Smooth muscle cell (in vitro differentiated cells): ENCODE data around the gene DYNC1H1. TPM values are rescaled to one million over a fixed set of nuclear protein-coding genes. Genes with fewer than 3 reads are reported as not detected.

Experiments
- DNase-seq: peaks from one replicate; lab custom pipeline; 2025; ENCODE audit not compliant: unreplicated experiment; lab: John Stamatoyannopoulos, UW
- H2AFZ ChIP-seq: fragments of 200-600 bp; sonication (generic); 2 replicates; pipeline ENCODE4 v1.6.0; 2016; ENCODE audit warnings: antibody characterized with exemption, low read depth, mild to moderate bottlenecking
- H3F3A ChIP-seq: fragments of 200-600 bp; sonication (generic); 2 replicates; pipeline ENCODE4 v1.6.0; 2017; ENCODE audit warnings: antibody characterized with exemption, low read depth
- H3K27ac ChIP-seq: fragments of 200-600 bp; sonication (generic); 2 replicates; pipeline ENCODE4 v1.5.1; 2016; ENCODE audit warnings: low read depth, mild to moderate bottlenecking
- H3K27me3 ChIP-seq: fragments of 200-600 bp; sonication (generic); 2 replicates; pipeline ENCODE4 v1.6.1; 2016; ENCODE audit warnings: low read depth, mild to moderate bottlenecking
- H3K36me3 ChIP-seq: fragments of 200-600 bp; sonication (generic); 2 replicates; pipeline ENCODE4 v1.5.1; 2016; ENCODE audit warnings: low read depth
- H3K4me1 ChIP-seq: fragments of 200-600 bp; sonication (generic); 2 replicates; pipeline ENCODE4 v1.5.1; 2016; ENCODE audit warnings: low read depth
- H3K4me2 ChIP-seq: fragments of 200-600 bp; sonication (generic); 2 replicates; pipeline ENCODE4 v1.6.0; 2016; ENCODE audit warnings: mild to moderate bottlenecking
- H3K4me3 ChIP-seq: fragments of 200-600 bp; sonication (generic); 2 replicates; pipeline ENCODE4 v1.5.1; 2016; ENCODE audit warnings: mild to moderate bottlenecking
- H3K79me2 ChIP-seq: fragments of 200-600 bp; sonication (generic); 2 replicates; pipeline ENCODE4 v1.6.0; 2016; ENCODE audit warnings: low read depth, mild to moderate bottlenecking
- H3K9ac ChIP-seq: fragments of 200-600 bp; sonication (generic); 2 replicates; pipeline ENCODE4 v1.6.0; 2016; ENCODE audit warnings: low read depth
- H3K9me3 ChIP-seq: fragments of 200-600 bp; sonication (generic); replicated peaks from 2 replicates; pipeline ENCODE4 v1.5.1; 2016; ENCODE audit warnings: low read depth
- H4K20me1 ChIP-seq: fragments of 200-600 bp; sonication (generic); 2 replicates; pipeline ENCODE4 v1.6.0; 2016; ENCODE audit warnings: low read depth
- CTCF ChIP-seq: fragments of 200-600 bp; sonication (generic); IDR thresholded peaks from 2 replicates; pipeline ENCODE4 v1.5.1; 2017; ENCODE audit warnings: borderline replicate concordance, mild to moderate bottlenecking, antibody characterized with exemption; ENCODE audit not compliant: insufficient read depth, poor library complexity, severe bottlenecking
- WGBS: methylation state at CpG from one replicate; pipeline ENCODE4 v1.1.7; 2016; ENCODE audit warnings: low lambda C conversion rate; 5-methylcytosine and 5-hydroxymethylcytosine counted together
- polyA plus RNA-seq: library from polyadenylated mRNA; unstranded; fragments of >200 nt; fragmentation: Nextera tagmentation; extraction: Ambion mirVana; gene quantifications from 2 replicates; pipeline ENCODE4 v1.2.1, GENCODE V29; 2016
- total RNA-seq: library from RNA; depleted of rRNA; stranded (reverse); fragments of >200 nt; gene quantifications from 2 replicates; pipeline ENCODE4 v1.2.3, GENCODE V29; 2014

The DYNC1H1 gene
- total and polyA plus RNA-seq, 2 experiments from 2014 or later, result 137 to 399 TPM

GRCh38 chr14:101992708-101993107 lies 28.3 kb downstream of the DYNC1H1 start:
- H3K4me2 ChIP-seq, result no peak overlapping the region
- H2AFZ ChIP-seq, result no peak overlapping the region
- H3K9ac ChIP-seq, result no peak overlapping the region
- H3K9me3 ChIP-seq, result no peaks in the 10 kb centered on the region
- H3K36me3 ChIP-seq, result peaks cover 54% of the 10 kb centered on the region
- H3K4me3 ChIP-seq, result no peak overlapping the region
- H3K79me2 ChIP-seq, result peaks cover 9% of the 10 kb centered on the region
- no peaks in the 10 kb centered on the region for H3K27me3 ChIP-seq
- H4K20me1 ChIP-seq, result peaks cover 46% of the 10 kb centered on the region
- no peak for TF ChIP-seq CTCF
- DNase-seq, result no peak
- H3K4me1 ChIP-seq, result no peaks in the 10 kb centered on the region
- H3K27ac ChIP-seq, result no peak overlapping the region
- 98% methylated on average over 7 of the region's 7 CpGs for WGBS
- no peaks in the 10 kb centered on the region for H3F3A ChIP-seq

- TF ChIP-seq CTCF, result no peak
- H3K9me3 ChIP-seq, result no peaks in the 10 kb centered on the region
- no peak for DNase-seq
- H2AFZ ChIP-seq, result no peak overlapping the region
- H3K79me2 ChIP-seq, result peaks cover 11% of the 10 kb centered on the region
- WGBS, result 96% methylated on average over 18 of the region's 18 CpGs
- H3F3A ChIP-seq, result no peaks in the 10 kb centered on the region
- peaks cover 57% of the 10 kb centered on the region for H3K36me3 ChIP-seq
- H3K4me1 ChIP-seq, result no peaks in the 10 kb centered on the region
- no peak overlapping the region for H3K27ac ChIP-seq
- H3K9ac ChIP-seq, result no peak overlapping the region
- H4K20me1 ChIP-seq, result peaks cover 31% of the 10 kb centered on the region
- H3K27me3 ChIP-seq, result no peaks in the 10 kb centered on the region
- no peak overlapping the region for H3K4me3 ChIP-seq
- no peak overlapping the region for H3K4me2 ChIP-seq
Measured at GRCh38 chr14:101997429-101998336, 33.3 kb downstream of the DYNC1H1 start.

GRCh38 chr14:102000902-102001301 lies 36.5 kb downstream of the DYNC1H1 start:
- TF ChIP-seq CTCF, result no peak
- Histone ChIP-seq H2AFZ (no peak overlapping the region), H3F3A (no peaks in the 10 kb centered on the region), H3K36me3 (peaks cover 42% of the 10 kb centered on the region), H3K27ac (no peak overlapping the region), H4K20me1 (peaks cover 23% of the 10 kb centered on the region), H3K27me3 (no peaks in the 10 kb centered on the region), H3K9ac (no peak overlapping the region), H3K79me2 (peaks cover 9% of the 10 kb centered on the region), H3K9me3 (no peaks in the 10 kb centered on the region), H3K4me3 (no peak overlapping the region), H3K4me1 (no peaks in the 10 kb centered on the region), H3K4me2 (no peak overlapping the region)
- no peak for DNase-seq
- WGBS, result 98% methylated on average over 12 of the region's 12 CpGs

- Histone ChIP-seq H3F3A (no peaks in the 10 kb centered on the region), H3K4me2 (no peak overlapping the region), H3K27ac (no peak overlapping the region), H3K36me3 (peaks cover 60% of the 10 kb centered on the region), H4K20me1 (no peaks in the 10 kb centered on the region), H3K9me3 (no peaks in the 10 kb centered on the region), H3K4me1 (no peaks in the 10 kb centered on the region), H2AFZ (no peak overlapping the region), H3K79me2 (no peaks in the 10 kb centered on the region), H3K4me3 (no peak overlapping the region), H3K9ac (no peak overlapping the region), H3K27me3 (no peaks in the 10 kb centered on the region)
- DNase-seq, result no peak
- WGBS, result 99% methylated on average over 9 of the region's 9 CpGs
- no peak for TF ChIP-seq CTCF
Measured at GRCh38 chr14:102005336-102005735, 41.0 kb downstream of the DYNC1H1 start.
